NCI-H2029 (cell line): Measurements from ENCODE around the gene COX11.

ENCODE experiments used
- DNase-seq: peaks from one replicate; lab custom pipeline; 2025; lab: John Stamatoyannopoulos, UW

COX11 gene

DNA sequence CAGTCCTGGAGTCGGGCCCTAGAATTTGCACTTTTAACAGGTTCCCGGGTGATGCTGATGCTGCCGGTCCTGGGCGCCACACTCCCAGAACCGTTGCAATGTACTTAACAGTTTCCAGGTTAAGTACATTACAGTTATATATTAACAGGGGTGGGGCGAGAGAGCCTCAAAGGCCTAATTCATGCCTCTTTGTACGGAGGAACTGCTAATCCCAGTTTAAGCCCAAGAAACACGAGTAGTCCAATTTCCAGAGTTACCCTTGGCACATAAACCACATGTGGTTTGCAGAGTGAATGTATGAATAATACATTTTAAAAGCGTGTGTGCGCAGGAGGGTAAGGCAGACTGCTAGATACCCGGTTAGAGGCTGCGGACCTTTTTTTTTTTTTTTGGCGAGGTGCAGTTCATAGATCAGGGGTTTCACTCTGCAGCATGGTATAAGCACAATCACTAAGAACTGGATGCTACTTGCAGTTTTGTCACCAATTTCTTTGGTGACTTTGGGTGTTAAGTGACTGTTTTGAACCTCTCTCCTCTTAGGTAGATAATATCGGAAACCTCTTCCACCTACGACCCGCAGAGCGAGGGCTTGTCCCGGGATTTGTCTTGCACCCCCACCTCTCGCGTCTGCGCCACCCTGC, 713 bp downstream of the COX11 start:
- DNase-seq = no peak

- DNase-seq = no peak
Measured at GRCh38 chr17:54956791-54957190, 11.7 kb downstream of the COX11 start.

GRCh38 chr17:54951286-54951685, 17.2 kb downstream of the COX11 start:
- no peak for DNase-seq

DNA sequence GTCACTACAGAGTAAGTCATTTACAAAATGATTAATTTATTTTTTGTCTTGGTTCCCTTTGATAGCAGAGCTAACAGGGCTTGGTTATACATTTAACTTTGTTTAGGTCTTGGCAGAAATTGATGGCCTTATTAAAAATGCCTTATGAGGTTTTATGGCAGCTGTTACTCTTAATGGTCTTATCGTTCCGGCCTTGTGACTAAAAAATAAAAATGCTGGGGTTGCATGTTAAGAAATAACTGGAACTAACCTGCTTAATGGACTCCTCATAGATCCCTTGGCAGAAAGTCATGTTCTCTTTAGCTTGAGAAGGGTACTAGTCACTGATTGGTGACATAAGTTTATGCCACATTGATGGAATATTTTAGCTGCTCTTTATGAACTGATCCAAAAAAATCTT, 18.3 kb downstream of the COX11 start:
- no peak for DNase-seq

DNA sequence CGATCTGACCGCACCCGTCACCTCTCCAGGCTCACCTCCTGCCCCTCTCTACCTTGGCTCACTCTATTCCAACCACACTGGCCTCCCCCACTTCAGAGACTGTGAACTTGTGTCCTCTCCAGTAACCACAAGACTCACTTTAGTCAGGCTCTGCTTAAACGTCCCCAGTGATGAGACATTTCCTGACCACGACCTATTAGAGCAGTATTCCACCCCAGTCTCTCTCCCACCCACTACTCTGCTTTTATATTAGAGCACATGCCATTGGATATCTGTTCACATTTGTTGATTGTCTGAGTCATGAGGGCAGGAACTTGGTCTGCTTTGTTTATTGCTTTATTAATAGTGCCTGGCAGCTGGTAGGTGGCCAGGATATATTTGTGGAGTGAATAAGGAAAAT, 20.1 kb downstream of the COX11 start:
- DNase-seq = no peak

DNA sequence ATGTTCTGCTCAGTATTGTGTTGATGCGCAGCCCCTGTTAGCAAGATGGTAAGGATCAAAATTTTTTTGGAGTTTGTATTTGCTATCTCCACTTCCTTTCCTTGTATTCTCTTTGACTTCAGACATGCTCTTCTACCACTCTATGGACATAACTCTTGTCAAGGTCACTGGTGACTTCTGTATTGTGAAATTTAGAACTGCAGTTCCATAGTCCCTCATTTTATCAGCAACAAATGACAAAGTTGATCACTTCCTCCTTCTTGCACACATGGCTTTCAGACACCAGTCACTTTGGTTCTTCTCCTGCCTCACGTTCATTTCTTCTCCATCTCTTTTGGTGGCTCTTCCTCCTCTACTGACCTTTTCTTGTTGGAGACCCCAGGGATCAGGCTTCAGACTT, 21.1 kb downstream of the COX11 start:
- DNase-seq = no peak

- DNase-seq = no peak
Measured at GRCh38 chr17:54945671-54946070, 22.8 kb downstream of the COX11 start.

GRCh38 chr17:54945231-54945630, 23.2 kb downstream of the COX11 start:
- no peak for DNase-seq

- no peak for DNase-seq
Measured at GRCh38 chr17:54944796-54945195, 23.7 kb downstream of the COX11 start.

- no peak for DNase-seq
Measured at GRCh38 chr17:54941285-54941684, 27.2 kb downstream of the COX11 start.

- no peak for DNase-seq
Measured at GRCh38 chr17:54937426-54937825, 31.0 kb downstream of the COX11 start.

DNA sequence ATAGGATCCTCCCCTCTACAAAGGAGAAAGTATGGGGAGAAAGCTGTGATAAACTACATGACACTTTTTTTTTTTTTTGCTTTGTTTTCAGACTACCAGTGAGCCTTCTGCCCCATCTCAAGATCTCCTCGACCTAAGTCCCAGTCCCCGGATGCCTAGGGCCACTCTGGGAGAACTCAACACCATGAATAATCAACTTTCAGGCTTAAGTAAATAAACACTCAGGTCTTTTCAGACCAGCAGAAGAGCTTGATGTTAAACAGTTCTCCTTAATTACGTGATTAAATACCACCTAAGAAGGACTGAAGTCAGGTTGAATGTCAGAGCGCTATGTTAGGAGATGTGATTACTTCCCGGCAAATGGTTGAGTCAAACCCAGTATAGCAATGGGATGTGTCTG, 31.4 kb downstream of the COX11 start:
- DNase-seq = no peak

DNA sequence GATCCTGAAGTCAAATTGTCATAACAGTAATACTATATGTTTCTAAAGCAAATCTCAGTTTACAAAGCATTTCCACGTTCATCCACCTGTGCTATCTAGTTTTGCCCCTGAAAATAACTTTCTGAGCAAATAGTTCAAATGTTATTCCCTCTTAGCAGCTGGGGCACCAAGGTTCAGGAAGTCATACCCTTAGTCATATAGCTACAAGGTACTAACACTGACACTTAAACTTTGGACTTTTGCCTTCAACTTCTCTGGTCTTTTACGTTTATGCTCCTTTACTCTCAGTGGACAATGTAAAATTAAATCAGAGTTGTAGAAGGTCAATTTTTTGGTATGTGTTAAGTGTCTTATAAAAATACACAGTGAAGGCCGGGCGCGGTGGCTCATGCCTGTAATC, 33.0 kb downstream of the COX11 start:
- DNase-seq = no peak

DNA sequence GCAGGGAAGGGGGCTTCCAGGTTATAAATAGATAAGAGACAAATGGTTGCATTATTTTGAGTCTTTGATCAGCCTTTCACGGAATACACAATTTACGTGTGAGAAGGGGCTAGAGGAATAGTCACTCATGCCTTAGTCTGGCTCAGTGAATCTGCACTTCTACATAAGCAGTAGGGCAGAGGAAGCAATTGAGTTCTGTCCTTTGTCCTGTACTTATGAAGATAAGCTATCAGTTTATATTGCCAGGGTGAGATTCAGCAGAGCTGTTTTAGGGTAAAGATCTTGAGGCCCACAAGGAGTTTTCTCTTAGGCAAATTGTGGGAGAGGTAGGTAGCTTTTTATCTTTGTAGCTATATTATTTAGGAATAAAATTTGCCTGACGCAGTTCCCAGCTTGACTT, 34.5 kb downstream of the COX11 start:
- DNase-seq = no peak

GRCh38 chr17:54932711-54933110, 35.7 kb downstream of the COX11 start:
- no peak for DNase-seq

GRCh38 chr17:54927525-54927924, 40.9 kb downstream of the COX11 start:
- DNase-seq = no peak

- DNase-seq = no peak
Measured at GRCh38 chr17:54924405-54924804, 44.0 kb downstream of the COX11 start.

GRCh38 chr17:54920819-54921218, 47.6 kb downstream of the COX11 start:
- no peak for DNase-seq

DNA sequence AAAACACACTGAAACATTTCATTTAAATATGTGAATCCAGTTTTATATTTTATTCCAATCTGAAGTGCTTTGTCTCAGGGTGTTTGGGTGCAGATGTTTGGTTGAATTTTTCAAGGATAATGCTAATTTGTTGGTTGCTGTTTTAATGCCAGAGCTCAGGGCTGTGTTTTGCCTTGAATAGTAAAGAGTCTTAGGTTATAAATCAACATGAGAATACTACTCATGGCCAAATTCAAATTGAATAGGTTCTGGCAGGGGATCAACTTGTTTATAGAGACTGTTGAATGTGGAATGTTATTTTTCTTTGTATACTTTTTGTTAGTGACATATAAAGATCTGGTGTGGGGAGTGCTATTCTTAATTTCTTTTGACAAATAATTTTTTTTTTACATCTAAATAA, 49.0 kb downstream of the COX11 start:
- no peak for DNase-seq

DNA sequence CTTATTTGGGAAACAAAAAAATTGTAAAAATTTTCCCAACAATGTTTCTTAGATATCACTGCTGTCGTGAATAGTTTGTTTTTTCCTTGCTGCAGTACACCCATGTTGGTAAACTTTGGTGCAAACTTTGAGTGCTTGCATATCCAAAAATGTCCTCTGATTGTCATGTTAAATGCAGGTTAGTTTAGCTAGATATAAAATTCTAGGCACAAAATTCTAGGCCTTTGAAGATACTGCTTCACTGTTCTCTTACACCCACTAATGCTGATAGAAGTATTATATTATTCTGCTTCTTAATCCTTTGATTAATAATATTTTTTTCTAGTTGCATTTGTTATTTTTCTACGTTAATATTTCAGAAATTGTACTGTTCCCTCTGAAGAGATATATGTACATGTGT, 51.7 kb downstream of the COX11 start:
- DNase-seq = no peak
